Naive thymus-derived CD8-positive, alpha-beta T cell (primary cell): Measurements from ENCODE around the gene MAP2K3. TPM values are rescaled to one million over a fixed set of nuclear protein-coding genes. Genes with fewer than 3 reads are reported as not detected.
A peak's percentile ranks its signal among the peaks of the same experiment; 100 is the strongest.

Experiments
- ATAC-seq, 2 donors: fragments of 150-1000 bp; cut with Tn5 transposase in 1 of 2; sonication (Bioruptor Pico), chemical (Tn5 transposase) in 1 of 2; 1 replicate in 1 of 2; 2 replicates in 1 of 2; pipeline ENCODE4 v1.10.0; 2021; ENCODE audit warnings: mild to moderate bottlenecking in 2 of 2, moderate library complexity in 2 of 2
- POLR2A ChIA-PET: fragments of 350-600 bp; sonication (Branson Sonifier 250); formaldehyde crosslinking; loops from one replicate; lab custom pipeline; 2021; ENCODE audit warnings: antibody characterized with exemption; lab: Charles Lee
- DNase-seq, 10 donors: peaks; one replicate each; pipeline versions ENCODE4 v3.0.0 to v3.0.0-alpha.2; 2020 to 2022
- H3K27ac Mint-ChIP-seq, 10 donors: one replicate each; pipeline ENCODE4 v1.8.0; 2020 to 2022; ENCODE audit warnings: mild to moderate bottlenecking in 10 of 10, mixed read lengths in 10 of 10, moderate library complexity in 4 of 10, inconsistent platforms in 1 of 10
- H3K27me3 Mint-ChIP-seq, 5 donors: one replicate each; pipeline ENCODE4 v1.8.0; 2021 to 2022; ENCODE audit warnings: mixed read lengths in 5 of 5
- H3K36me3 Mint-ChIP-seq, 3 donors: one replicate each; pipeline ENCODE4 v1.8.0; 2020 to 2022; ENCODE audit warnings: mixed read lengths in 3 of 3, mild to moderate bottlenecking in 2 of 3, inconsistent platforms in 1 of 3
- H3K4me1 Mint-ChIP-seq, 4 donors: one replicate each; pipeline ENCODE4 v1.8.0; 2021 to 2022; ENCODE audit warnings: mixed read lengths in 4 of 4
- H3K4me3 Mint-ChIP-seq, 10 donors: one replicate each; pipeline ENCODE4 v1.8.0; 2020 to 2022; ENCODE audit warnings: mild to moderate bottlenecking in 10 of 10, mixed read lengths in 10 of 10, moderate library complexity in 6 of 10, inconsistent platforms in 1 of 10
- H3K9me3 Mint-ChIP-seq, 9 donors: one replicate each; pipeline ENCODE4 v1.8.0; 2020 to 2022; ENCODE audit warnings: mixed read lengths in 9 of 9, mild to moderate bottlenecking in 3 of 9, inconsistent platforms in 1 of 9, moderate library complexity in 1 of 9
- polyA plus RNA-seq, 3 donors: library from polyadenylated mRNA; unstranded; fragments of 300-500 nt; fragmentation: Illumina TruSeq; gene quantifications; one replicate each; pipeline ENCODE4 v1.2.3, GENCODE V29; 2021
- total RNA-seq, 8 experiments: library from RNA in 2 of 8; stranded (reverse) in 2 of 8; gene quantifications; one replicate each; pipeline ENCODE4 v1.2.3 and lab custom pipeline; 2021 to 2026

The MAP2K3 gene
- total and polyA plus RNA-seq, 5 experiments from 2014 or later, result 39.4 to 69.4 (median 49.0) TPM

GRCh38 chr17:21351366-21352065 lies 67.0 kb downstream of the MAP2K3 start:
- peaks cover 0 to 9% (median under 1%) of the 10 kb centered on the region in 4 donors for H3K4me1 Mint-ChIP-seq
- peak in 1 of 10 donors; percentile 44 for DNase-seq
- H3K4me3 Mint-ChIP-seq, result no peak overlapping the region
- POLR2A ChIA-PET, result no interaction called here
- no peaks in the 10 kb centered on the region for H3K36me3 Mint-ChIP-seq
- no peak for ATAC-seq
- H3K27ac Mint-ChIP-seq, result peak overlapping the region in 2 of 10 donors; percentile 15 to 20
- peaks cover 0 to 3% (median 0%) of the 10 kb centered on the region in 5 donors for H3K27me3 Mint-ChIP-seq
- H3K9me3 Mint-ChIP-seq, result no peaks in the 10 kb centered on the region

DNA sequence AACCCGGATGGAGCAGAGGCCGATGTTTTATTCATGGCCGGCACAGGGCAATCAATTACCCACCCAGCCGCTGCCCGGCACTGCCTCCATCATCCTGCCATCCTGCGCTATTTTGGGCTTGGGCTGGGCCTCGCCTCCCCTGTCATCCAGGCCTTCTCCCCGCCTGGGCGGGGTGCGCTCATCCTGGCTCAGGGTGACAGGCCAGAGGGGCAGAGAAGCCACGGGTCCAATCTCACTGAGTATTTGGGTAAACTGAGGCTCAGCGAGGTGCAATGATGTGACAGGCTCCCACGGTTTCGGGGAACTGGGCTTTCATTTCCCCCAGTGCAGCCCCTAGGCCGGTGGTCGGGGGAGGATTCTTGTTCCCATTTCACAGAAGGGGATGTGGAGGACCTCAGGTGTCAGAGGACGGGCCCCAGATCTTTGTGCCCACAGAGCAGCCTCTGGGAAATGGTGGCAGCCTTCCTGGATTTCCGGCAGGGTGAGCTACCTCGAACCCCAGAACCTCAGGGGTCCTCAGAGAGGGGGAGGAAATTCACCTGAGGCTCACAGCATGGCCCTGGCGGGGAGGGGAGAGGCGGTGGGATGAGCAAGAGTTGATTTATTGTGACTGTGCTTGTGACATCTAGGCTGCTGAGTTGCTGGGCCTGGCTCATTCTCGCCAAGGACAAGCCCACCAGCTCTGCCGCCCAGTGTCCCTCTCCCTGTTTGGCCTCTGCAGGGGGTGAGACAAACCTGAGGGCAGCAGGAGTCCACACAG lies 67.9 kb downstream of the MAP2K3 start:
- Mint-ChIP-seq H3K27me3 (peaks cover 0 to 3% (median 0%) of the 10 kb centered on the region in 5 donors), H3K4me3 (no peak overlapping the region), H3K27ac (no peak overlapping the region), H3K4me1 (peaks cover 0 to 9% (median under 1%) of the 10 kb centered on the region in 4 donors), H3K9me3 (no peaks in the 10 kb centered on the region), H3K36me3 (no peaks in the 10 kb centered on the region)
- no peak for DNase-seq
- POLR2A ChIA-PET, result no interaction called here
- ATAC-seq, result no peak

- no peaks in the 10 kb centered on the region for H3K9me3 Mint-ChIP-seq
- no peak overlapping the region for H3K4me3 Mint-ChIP-seq
- POLR2A ChIA-PET, result no interaction called here
- no peak for ATAC-seq
- peaks cover 0 to 7% (median under 1%) of the 10 kb centered on the region in 4 donors for H3K4me1 Mint-ChIP-seq
- H3K36me3 Mint-ChIP-seq, result no peaks in the 10 kb centered on the region
- H3K27ac Mint-ChIP-seq, result peak overlapping the region in 1 of 10 donors; percentile 26
- H3K27me3 Mint-ChIP-seq, result peaks cover 0 to 3% (median 0%) of the 10 kb centered on the region in 5 donors
- no peak for DNase-seq
Observed at GRCh38 chr17:21352981-21353265, 68.4 kb downstream of the MAP2K3 start.

- Mint-ChIP-seq H3K27me3 (peaks cover 0 to 3% (median 0%) of the 10 kb centered on the region in 5 donors), H3K4me3 (no peak overlapping the region), H3K36me3 (no peaks in the 10 kb centered on the region), H3K4me1 (peaks cover 0 to 4% (median 0%) of the 10 kb centered on the region in 4 donors), H3K27ac (no peak overlapping the region), H3K9me3 (no peaks in the 10 kb centered on the region)
- POLR2A ChIA-PET, result no interaction called here
- ATAC-seq (no peak), DNase-seq (no peak)
Observed at GRCh38 chr17:21353326-21354010, 69.0 kb downstream of the MAP2K3 start.

DNA sequence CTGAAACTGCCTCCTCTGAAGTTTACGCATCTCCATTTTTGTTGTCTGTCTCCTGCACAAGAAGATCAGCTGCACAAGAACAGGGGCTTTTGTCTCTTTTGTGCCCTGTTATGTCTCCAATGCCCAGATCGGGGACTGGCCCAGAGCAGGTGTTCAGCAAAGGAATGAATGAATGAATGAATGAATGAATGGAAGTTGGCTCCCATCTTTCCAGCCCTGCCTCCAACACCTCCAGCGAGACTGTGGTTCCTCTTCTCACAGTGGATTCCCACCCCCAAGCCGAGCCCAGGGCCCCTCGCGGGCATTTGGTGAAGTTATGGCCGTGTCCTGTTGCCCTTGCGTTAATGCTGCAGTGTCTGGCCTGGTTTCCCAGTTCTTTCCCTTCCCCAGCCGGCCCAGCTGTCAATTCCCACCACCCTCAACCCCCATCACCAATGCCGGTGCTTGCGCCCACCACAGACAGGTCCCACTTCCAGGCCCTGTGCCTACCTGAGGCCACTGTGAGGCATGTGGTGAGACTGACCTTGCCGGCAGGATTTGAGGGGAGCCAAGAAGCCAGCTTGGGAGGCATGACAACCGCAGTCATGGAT lies 70.4 kb downstream of the MAP2K3 start:
- POLR2A ChIA-PET, result no interaction called here
- DNase-seq (peak in 1 of 10 donors; percentile 21), ATAC-seq (no peak)
- H3K27ac Mint-ChIP-seq, result peak overlapping the region in 1 of 10 donors; percentile 41
- H3K9me3 Mint-ChIP-seq, result no peaks in the 10 kb centered on the region
- no peak overlapping the region for H3K4me3 Mint-ChIP-seq
- peaks cover 0 to 2% (median under 1%) of the 10 kb centered on the region in 4 donors for H3K4me1 Mint-ChIP-seq
- H3K36me3 Mint-ChIP-seq, result no peaks in the 10 kb centered on the region
- peaks cover 0 to 3% (median 0%) of the 10 kb centered on the region in 5 donors for H3K27me3 Mint-ChIP-seq

DNA sequence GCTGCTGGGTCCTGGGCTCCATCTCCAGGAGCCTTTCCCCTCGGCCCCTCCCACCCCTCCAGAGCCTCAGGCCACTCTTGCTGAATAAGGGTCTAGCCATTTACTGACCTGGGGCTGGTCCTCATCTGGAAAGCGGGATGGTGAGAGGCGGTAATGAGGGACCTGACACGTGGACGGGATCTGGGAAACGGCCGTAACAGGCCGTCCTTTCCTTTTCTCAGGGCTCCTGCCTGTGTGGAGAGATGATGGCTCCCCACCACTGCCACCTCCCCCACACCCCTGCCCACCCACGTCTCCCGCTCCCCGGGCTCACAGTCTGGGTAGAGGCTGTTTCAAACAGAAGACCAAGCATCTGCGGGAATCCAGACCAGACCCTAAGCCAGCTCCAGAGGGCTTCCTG lies 71.1 kb downstream of the MAP2K3 start:
- peak in 1 of 10 donors; percentile 35 for DNase-seq
- ATAC-seq, result no peak
- H3K27ac Mint-ChIP-seq, result no peak overlapping the region
- POLR2A ChIA-PET, result no interaction called here
- H3K4me1 Mint-ChIP-seq, result peaks cover 0 to 2% (median under 1%) of the 10 kb centered on the region in 4 donors
- no peak overlapping the region for H3K4me3 Mint-ChIP-seq
- no peaks in the 10 kb centered on the region for H3K9me3 Mint-ChIP-seq
- H3K36me3 Mint-ChIP-seq, result no peaks in the 10 kb centered on the region
- H3K27me3 Mint-ChIP-seq, result peaks cover 0 to 4% (median 0%) of the 10 kb centered on the region in 5 donors

- H3K4me3 Mint-ChIP-seq, result no peak overlapping the region
- DNase-seq (no peak), ATAC-seq (no peak)
- H3K27ac Mint-ChIP-seq, result no peak overlapping the region
- peaks cover 0 to 2% (median 0%) of the 10 kb centered on the region in 4 donors for H3K4me1 Mint-ChIP-seq
- POLR2A ChIA-PET, result no interaction called here
- no peaks in the 10 kb centered on the region for H3K36me3 Mint-ChIP-seq
- H3K9me3 Mint-ChIP-seq, result no peaks in the 10 kb centered on the region
- peaks cover 0 to 4% (median 0%) of the 10 kb centered on the region in 5 donors for H3K27me3 Mint-ChIP-seq
Observed at GRCh38 chr17:21356537-21357127, 72.1 kb downstream of the MAP2K3 start.

- no peaks in the 10 kb centered on the region for H3K9me3 Mint-ChIP-seq
- H3K27ac Mint-ChIP-seq, result no peak overlapping the region
- ATAC-seq, result no peak
- H3K36me3 Mint-ChIP-seq, result no peaks in the 10 kb centered on the region
- POLR2A ChIA-PET, result no interaction called here
- no peak overlapping the region for H3K4me3 Mint-ChIP-seq
- peak in 1 of 10 donors; percentile 15 for DNase-seq
- H3K27me3 Mint-ChIP-seq, result peaks cover 0 to 4% (median 0%) of the 10 kb centered on the region in 5 donors
- peaks cover 0 to 2% (median 0%) of the 10 kb centered on the region in 4 donors for H3K4me1 Mint-ChIP-seq
Observed at GRCh38 chr17:21357281-21357680, 72.8 kb downstream of the MAP2K3 start.

- ATAC-seq, result no peak
- Mint-ChIP-seq H3K4me1 (peaks cover 0 to 2% (median 0%) of the 10 kb centered on the region in 4 donors), H3K27me3 (peaks cover 0 to 4% (median 0%) of the 10 kb centered on the region in 5 donors), H3K27ac (peak overlapping the region in 2 of 10 donors; percentile 3 to 58), H3K36me3 (no peaks in the 10 kb centered on the region), H3K4me3 (no peak overlapping the region), H3K9me3 (no peaks in the 10 kb centered on the region)
- POLR2A ChIA-PET, result no interaction called here
- peak in 1 of 10 donors; percentile 46 for DNase-seq
Observed at GRCh38 chr17:21357696-21358656, 73.5 kb downstream of the MAP2K3 start.

DNA sequence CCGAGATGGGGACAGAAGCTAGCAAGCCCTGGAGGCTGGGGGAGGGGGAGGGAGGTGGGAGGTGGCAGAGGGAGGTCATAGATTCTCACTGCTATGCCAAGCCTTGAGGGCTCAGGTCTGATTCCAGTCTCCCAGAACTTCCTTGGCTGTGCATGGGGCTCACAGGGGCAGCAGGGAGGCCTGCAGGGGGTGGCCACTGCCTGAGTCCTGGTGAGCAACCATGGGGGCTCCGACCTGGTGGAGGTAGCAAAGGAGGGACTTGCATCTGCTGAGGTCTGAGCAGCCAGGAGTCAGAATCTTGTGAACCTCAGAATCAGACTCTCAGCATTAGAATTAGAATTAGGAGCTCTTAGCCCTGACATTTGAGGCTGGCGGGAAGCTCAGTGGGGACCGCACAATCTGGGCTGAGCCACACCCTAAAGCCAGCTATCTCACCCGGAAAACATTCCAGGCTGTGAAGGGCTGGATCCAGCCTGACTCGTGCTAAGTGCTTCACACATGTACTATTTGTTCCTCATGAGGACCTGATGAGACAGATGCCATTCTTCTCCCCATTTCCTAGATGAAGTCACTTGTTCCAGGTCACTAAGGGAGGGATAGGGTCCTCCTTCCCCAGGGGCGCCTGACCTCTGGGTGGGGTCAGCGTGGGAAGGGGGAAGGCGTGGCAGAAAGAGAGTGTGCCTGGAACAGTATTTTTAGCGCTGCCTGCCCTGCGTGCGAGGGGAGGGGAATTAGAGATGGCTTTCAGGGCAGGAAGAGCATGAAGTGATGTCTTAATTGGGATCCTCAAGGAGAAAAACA lies 74.4 kb downstream of the MAP2K3 start:
- POLR2A ChIA-PET, result no interaction called here
- peaks cover 0 to 2% (median 0%) of the 10 kb centered on the region in 5 donors for H3K27me3 Mint-ChIP-seq
- ATAC-seq, result no peak
- H3K27ac Mint-ChIP-seq, result peak overlapping the region in 4 of 10 donors; percentile 3 to 76 (median 20)
- no peaks in the 10 kb centered on the region for H3K36me3 Mint-ChIP-seq
- no peaks in the 10 kb centered on the region for H3K9me3 Mint-ChIP-seq
- H3K4me1 Mint-ChIP-seq, result peaks cover 0 to 2% (median 0%) of the 10 kb centered on the region in 4 donors
- peak in 1 of 10 donors; percentile 45 for DNase-seq
- no peak overlapping the region for H3K4me3 Mint-ChIP-seq

DNA sequence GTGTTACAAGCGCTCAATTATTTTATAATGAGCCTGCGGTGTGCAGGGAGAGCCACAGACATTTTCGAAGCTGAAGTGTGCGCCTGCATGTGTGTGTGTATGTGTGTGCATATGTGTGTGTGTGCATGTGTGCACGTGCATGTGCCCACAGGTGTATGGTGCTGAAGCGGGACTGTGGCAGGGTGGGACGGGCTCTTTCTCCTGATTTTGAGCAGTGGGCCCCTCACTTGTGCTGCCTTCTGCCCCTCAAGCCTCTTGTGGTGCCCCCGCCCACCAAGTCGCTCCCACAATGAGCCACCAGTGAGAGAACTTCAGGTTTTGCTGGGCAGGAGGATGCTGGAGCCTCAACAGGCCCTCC lies 75.0 kb downstream of the MAP2K3 start:
- H3K27ac Mint-ChIP-seq, result peak overlapping the region in 1 of 10 donors; percentile 12
- ATAC-seq (no peak), DNase-seq (no peak)
- POLR2A ChIA-PET, result no interaction called here
- H3K4me1 Mint-ChIP-seq, result peaks cover 0 to 2% (median 0%) of the 10 kb centered on the region in 4 donors
- no peaks in the 10 kb centered on the region for H3K9me3 Mint-ChIP-seq
- H3K4me3 Mint-ChIP-seq, result no peak overlapping the region
- H3K27me3 Mint-ChIP-seq, result peaks cover 0 to 2% (median 0%) of the 10 kb centered on the region in 5 donors
- H3K36me3 Mint-ChIP-seq, result no peaks in the 10 kb centered on the region
